Measurements from ENCODE around the gene PPP2R3A.

Gene PPP2R3A

DNA sequence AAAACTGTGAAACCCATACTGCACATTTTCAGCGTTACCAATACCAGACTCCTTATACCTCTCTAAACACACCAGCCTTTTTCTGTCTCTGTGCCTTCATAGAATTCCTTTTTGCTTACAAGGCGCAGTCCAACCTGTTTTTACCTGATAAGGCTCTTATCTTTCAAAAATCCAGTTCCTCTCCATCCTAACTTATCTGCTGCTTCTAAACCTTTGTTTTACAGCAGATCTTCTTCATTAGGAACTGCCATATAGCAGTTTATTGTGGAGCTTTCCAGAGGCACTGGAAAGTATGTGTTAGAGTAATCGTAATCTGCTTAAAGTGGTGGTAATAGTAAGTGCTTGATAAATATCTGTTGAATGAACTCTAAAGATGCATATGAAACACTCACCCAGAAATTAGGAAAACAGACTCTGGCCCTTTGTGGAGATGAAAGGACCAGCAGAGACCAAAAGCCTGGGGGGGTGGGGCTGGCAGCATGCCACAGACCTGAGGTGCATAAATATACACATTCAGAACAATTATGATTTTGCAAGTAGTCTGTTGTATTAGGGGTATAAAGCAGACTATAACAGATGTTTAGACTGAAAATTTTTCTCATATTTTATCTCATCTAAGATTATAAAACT is 29.3 kb downstream of the PPP2R3A start:
- TF ChIP-seq, protein P1, sequence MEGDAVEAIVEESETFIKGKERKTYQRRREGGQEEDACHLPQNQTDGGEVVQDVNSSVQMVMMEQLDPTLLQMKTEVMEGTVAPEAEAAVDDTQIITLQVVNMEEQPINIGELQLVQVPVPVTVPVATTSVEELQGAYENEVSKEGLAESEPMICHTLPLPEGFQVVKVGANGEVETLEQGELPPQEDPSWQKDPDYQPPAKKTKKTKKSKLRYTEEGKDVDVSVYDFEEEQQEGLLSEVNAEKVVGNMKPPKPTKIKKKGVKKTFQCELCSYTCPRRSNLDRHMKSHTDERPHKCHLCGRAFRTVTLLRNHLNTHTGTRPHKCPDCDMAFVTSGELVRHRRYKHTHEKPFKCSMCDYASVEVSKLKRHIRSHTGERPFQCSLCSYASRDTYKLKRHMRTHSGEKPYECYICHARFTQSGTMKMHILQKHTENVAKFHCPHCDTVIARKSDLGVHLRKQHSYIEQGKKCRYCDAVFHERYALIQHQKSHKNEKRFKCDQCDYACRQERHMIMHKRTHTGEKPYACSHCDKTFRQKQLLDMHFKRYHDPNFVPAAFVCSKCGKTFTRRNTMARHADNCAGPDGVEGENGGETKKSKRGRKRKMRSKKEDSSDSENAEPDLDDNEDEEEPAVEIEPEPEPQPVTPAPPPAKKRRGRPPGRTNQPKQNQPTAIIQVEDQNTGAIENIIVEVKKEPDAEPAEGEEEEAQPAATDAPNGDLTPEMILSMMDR (IDR thresholded peaks at IDR 0.05; ENCODE audit: low read length, missing control alignments): no peak
- no peak overlapping the region for H3K4me3 ChIP-seq (replicated peaks; ENCODE audit: low read depth, low read length)
- no peak for DNase-seq (ENCODE audit: low read depth)

DNA sequence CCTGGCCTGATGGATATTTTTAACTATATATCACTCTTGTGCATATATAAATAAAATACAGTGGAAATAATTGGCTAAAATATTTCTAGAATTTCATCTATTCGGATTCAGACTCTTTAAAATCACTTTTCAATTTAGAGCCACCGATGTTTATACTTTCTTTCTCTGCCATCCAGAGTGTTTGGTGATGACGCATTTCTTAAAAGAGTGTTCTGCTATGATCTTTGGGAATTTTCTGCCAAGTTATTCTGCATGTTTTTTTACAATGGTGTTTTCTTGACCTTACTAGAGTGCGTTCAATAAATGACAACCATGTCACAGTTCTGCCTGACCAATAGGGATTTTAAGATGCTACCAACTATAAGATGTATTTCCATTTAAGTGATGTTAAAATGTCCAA is 30.2 kb downstream of the PPP2R3A start:
- TF ChIP-seq, protein P1 (IDR thresholded peaks at IDR 0.05; ENCODE audit: low read length, missing control alignments): no peak
- DNase-seq (ENCODE audit: low read depth): no peak
- no peak overlapping the region for H3K4me3 ChIP-seq (replicated peaks; ENCODE audit: low read depth, low read length)

DNA sequence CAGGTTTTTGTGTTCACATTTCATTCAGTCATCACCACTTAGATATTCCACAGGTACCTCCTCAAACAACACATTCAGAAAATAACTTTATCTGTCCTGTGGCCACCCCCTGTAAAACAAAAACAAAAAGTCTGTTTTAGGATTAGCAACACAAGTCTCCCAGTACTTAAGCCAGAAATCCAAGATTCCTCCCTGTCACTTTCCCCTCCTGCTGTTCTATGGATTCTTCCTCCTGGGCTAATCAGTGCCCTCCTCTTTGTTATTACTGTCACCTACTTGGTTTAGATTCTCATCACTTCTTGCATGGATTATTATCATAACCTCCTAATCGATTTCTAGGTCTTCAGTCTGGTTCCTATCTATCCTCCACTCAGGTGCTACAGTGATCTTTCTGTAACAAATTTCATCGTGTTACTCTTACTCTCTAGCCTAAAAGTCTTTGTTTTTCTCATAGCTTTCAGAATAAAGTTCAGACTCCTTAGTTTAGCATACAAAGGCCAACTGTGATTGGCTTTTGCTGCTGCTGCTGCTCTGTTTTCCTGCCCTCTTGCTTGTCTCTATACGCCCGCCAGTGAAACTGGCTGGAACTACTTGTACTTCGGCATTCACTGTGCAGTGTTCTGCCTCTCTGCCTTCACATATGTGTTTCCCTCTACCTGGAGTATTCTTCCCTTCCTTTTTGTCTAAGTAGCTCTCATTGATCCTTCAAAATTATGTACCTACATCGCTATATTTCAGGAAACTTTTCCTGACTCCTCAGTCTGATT is 32.2 kb downstream of the PPP2R3A start:
- no peak for DNase-seq (ENCODE audit: low read depth)
- H3K4me3 ChIP-seq (replicated peaks; ENCODE audit: low read depth, low read length): no peak overlapping the region
- TF ChIP-seq, protein P1 (IDR thresholded peaks at IDR 0.05; ENCODE audit: low read length, missing control alignments): no peak

DNA sequence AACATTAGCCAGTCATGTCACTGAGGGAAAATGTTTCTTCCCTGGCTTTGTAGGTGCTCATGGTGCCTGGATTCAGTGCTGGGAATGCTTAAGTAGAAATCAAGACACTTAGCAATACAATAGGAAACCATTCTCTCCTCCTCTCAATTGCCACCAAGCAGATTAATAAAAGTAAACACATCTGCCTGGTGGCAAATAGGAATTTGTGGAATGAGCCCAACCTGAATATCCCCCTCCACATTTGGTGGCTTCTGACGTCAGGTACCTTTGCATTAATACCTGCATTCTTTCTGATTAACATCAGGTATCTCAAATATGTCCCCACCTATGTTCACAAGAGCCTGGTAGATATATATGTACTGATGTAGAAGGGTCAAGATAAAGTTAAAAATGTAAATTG is 42.7 kb downstream of the PPP2R3A start:
- H3K4me3 ChIP-seq (replicated peaks; ENCODE audit: low read depth, low read length): no peak overlapping the region
- no peak for DNase-seq (ENCODE audit: low read depth)
- TF ChIP-seq, protein P1 (IDR thresholded peaks at IDR 0.05; ENCODE audit: low read length, missing control alignments): no peak

DNA sequence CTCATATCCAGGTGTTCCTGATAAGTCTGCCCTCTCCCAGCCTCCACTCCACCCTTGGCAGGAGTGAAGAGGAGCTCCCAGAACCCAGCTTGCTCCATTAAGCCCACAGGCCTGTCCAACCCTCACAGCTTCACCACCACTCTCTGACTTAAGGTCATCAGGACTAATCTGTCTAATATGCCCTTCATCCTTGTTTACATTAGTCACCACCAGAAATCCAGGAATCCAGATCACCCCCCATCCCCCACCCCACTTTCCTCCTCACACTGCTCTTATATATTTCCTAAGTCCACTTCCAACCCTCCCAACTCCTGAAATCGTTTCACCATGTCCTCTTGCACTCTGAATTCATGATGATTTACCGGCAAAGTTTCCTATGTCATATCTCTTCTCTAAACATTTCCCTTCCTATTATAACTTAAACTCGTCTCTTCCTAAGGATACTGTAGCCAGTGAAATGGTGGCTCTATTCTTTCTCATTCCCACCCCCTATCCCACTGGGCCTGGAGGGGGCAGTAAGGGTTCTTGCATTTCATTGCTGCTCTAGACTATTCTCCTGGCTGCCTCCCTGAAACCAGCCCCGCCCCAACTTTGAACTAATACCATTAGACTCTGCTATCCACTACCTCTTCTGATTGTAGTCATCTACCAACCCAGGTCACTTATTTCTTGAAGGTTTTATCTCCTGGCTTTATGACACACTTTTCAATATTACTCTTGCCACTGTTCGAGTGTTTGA is 43.4 kb downstream of the PPP2R3A start:
- TF ChIP-seq, protein P1 (IDR thresholded peaks at IDR 0.05; ENCODE audit: low read length, missing control alignments): no peak
- no peak for DNase-seq (ENCODE audit: low read depth)
- no peak overlapping the region for H3K4me3 ChIP-seq (replicated peaks; ENCODE audit: low read depth, low read length)

DNA sequence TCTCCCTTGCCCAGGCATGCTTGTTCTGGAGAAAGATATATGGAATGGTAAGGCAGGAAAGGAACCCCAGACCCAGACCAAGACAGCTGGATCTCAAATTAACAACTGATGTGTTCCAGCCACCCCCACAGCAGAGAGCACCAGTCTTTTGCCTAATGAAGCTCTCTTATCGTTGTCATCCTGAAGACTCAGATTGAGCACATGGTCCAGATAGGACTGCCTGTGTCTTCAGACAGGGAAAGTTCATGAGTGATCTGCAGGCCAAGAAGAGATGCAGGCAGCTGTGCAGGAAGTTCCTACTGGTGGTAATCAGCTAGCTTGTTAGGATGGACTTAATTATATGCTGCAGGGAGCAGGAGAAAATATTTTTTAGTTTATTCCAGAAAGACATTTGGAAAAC is 53.3 kb downstream of the PPP2R3A start:
- TF ChIP-seq, protein P1 (IDR thresholded peaks at IDR 0.05; ENCODE audit: low read length, missing control alignments): no peak
- no peak for DNase-seq (ENCODE audit: low read depth)
- H3K4me3 ChIP-seq (replicated peaks; ENCODE audit: low read depth, low read length): no peak overlapping the region
